Measurements from ENCODE around the gene TBL2.
"Not testable (repeated sequence)": the region's sequence is repeated elsewhere in the genome, so short reads cannot be mapped to it uniquely, and the experiment has no call there.

TBL2 gene

DNA sequence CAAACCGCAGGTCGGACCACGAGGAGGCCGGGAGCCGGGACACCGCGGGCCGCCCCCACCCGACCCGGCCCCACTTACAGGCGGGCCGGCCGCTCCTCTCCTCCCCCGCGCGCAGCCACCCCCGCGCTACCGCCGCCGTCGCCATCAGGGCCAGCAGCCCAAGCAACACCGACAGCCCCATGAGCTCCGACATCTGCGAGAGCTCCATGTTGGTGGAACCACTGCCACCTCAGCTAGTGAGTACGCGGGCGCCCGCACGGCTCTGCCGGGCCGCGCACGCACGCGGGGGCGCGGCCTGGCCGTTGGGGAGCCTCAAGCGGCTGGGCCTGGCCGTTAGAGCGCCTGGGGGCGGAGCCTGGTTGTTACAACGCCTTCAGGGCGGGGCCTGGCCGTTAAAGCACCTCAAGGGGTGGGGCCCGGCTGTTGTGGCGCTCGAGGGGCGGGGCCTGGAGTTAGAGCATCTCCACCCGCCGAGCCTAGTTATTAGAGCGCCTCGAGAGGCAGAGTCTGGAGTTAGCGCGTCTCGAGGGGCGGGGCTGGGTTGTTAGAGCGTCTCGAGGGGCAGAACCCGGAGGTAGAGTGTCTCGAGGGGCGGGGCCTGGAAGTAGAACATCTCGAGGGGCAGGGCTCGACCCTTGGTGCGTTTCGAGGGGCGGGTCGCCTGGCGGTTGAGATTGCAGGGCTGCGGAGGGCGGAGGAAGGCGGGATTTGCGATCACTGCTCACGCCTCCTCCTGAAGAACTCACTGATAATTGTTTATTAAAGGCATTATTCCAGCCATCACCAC lies at the start of gene TBL2:
Gene TBL2, minus strand, starts transcription at position 238 of the 787 bp plus-strand sequence. Its CDS starts 30 bp downstream, at position 208.
- peak; percentile 98 for DNase-seq

- no peak for DNase-seq
These were observed 48.4 kb upstream of the TBL2 start for GRCh38 chr7:73626814-73627213.

DNA sequence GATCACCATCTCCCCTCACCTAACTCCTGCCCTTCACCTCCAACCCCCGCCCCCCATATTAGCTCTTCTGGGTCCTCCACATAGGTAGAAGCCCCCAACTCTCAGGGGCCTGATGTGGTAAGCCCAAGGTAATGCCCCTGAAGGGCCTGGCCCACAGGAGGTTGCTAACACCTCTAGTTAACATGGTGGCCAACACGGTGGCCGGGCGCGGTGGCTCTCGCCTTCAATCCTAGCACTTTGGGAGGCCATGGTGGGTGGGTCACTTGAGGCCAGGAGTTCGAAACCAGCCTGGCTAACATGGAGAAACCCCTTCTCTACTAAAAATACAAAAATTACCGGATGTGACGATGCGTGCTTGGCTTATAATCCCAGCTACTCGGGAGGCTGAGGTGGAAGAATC lies 46.9 kb upstream of the TBL2 start:
- DNase-seq = no peak

DNA sequence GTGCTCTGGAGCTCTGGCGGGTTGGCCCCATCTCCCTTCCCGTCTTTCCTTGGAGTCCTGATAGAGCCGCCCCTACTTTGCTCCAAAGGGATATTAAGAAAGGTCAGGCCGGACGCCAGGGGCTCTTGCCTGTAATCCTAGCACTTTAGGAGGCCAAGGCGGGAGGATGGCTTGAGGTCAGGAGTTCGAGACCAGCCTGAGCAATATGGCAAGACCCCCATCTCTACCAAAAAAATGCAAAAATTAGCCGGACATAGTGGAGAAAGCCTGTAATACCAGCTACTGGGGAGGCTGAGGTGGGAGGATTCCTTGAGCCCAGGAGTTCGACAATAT lies 46.3 kb upstream of the TBL2 start:
- no peak for DNase-seq

DNA sequence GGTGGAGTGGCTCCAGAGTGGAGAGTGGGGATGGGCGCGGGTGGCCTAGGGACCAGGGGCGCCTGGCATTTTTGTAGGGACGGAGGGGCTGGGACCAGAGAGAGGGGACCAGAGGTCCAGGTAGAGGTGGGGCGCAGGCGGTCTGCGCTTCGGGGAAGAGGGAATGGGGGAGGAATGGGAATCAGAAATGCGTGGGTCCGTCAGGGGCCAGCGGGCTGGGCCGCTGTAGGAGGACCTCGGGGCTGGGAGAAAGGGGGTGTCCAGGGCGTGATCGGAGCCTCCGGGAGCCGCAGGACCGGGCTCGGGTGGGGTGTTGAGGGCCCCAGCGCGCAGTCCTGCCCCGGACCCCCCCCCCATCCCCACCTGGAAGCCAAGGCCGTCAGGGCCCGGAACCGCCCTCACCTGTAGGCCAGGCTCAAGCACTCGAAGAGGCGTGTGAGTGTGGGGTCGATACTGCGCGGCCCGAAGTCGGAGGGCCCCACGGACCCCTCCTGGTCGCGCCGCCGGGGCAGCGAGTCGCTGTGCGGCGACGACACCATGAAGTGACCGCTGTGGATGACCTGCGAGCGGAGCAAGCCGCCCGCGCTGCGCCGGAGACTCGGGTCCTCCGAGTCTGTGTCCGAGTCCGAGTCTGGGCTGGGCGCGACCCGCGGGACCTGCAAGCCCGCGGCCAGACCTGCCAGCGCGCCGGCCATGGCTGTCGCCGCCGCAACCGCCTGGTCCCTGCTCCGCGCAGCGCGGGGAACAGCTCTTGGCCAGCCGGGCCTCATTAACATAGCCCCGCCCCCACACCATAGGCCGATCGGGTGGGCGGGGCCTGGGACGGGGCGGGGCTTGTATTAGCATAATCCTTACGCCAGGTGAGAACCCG lies 45.7 kb upstream of the TBL2 start, which contains the start of gene MLXIPL:
Gene MLXIPL, minus strand, starts transcription at position 725 of the 871 bp plus-strand sequence. Its CDS starts 30 bp downstream, at position 695.
- DNase-seq = peak; percentile 14

DNA sequence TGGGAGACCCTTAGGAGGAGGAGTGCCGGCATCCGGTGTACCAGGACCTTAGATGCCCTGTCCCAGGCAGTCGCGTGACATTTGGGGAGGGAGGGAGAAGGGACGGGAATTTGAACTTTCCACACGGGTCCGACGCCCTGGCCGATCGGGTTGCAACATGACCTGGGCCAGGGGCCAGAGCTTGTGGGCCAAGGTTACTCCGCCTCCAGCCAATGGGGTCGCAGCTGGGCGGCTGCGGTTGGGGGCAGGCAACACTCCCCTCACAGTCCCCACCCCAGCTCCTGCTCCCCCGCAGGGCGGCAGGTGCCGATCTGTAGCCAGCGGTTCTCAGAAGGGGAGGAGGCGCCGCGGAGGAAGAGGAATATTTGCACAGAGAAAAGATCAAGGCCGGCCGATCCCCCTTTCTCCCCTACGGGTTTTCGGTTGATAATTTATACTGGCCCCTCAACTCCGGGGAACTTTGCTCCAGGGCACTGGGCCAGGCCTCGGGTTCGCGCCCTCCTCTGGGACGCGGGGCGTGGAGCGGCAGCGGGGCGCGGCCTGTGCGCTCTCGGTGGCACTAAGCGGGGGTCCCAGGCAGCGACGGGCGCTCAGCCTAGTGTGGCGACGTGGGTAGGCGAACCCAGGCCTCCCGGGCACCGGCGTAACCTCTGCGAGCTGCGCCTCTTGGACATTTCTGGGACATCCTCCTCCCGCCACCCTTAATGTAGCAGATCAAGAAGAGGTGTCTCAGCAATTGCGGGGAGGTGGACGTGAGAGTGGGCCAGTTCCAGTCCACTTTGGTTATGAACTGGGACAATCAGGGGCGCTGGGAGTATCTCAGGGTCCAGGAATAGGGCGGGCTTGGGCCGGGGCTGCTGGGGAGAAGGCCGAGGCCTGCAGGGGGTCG lies 44.8 kb upstream of the TBL2 start:
- DNase-seq = no peak

DNA sequence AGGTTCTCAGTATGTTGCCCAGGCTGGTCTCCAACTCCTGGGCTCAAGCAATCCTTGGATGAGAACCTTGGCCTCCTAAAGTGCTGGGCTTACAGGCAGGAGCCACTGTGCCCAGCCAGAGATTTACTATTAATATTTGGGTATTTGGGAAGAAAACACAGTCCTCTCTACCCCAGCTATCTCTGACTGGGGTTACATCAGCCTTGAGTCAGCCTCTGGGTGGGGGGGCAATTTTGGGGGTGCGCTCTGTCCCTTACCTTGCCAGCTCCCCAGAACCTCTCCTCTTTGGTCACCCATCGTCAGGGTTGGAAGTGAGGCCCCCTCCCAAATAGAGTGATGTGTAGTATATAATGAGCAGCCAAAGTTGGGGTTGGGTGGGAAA lies 44.1 kb upstream of the TBL2 start:
- DNase-seq = no peak

DNA sequence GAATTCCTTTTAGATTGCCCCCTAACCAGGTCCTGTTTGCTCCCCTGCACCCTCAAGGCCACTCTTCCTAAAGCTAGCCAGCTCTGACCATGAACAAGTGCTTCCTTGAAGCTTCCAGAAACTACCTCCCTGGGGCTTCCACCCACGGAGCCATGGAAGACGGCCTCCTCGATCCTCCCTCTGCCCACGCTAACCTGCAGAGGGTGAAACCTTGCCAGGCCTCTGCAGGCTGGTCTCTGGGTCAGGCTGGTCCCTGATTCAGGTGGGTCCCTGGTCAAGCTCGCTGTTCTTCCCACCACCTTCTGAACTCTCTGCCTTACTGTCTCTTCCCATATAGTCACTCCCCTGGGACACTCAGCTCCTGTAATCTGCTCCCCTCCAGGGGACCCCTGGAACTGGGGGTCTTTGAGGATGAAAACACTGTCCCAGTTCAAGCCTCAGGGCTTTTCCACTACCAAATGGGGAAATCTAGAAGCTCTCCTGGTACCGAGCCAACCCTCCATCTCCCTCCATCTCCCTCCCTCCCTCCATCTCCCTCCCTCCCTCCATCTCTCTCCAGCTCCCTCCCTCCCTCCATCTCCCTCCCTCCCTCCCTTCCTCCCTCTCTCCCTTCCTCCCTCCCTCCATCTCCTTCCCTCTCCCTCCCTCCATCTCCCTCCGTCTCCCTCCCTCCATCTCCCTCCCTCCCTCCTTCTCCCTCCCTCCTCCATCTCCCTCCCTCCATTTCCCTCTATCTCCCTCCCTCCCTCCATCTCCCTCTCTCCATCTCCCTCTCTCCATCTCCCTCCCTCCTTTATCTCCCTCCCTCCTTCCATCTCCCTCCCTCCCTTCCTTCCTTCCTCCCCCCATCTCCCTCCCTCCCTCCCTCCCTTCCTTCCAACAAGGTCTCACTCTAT lies 43.0 kb upstream of the TBL2 start:
- DNase-seq = no peak

DNA sequence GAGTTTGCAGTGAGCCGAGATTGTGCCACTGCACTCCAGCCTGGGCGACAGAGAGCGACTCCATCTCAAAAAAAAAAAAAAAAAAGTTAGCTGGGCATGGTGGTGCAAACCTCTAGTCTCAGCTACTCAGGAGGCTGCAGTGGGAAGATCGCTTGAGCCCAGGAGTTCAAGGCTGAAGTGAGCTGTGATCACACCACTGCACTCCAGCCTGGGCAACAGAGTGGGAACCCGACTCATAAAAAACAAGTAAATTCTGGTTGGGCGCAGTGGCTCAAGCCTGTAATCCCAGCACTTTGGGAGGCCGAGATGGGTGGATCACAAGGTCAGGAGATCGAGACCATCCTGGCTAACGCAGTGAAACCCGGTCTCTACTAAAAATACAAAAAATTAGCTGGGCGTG lies 41.0 kb upstream of the TBL2 start:
- not testable (repeated sequence) for DNase-seq

GRCh38 chr7:73618538-73618937 lies 40.2 kb upstream of the TBL2 start:
- DNase-seq = no peak

DNA sequence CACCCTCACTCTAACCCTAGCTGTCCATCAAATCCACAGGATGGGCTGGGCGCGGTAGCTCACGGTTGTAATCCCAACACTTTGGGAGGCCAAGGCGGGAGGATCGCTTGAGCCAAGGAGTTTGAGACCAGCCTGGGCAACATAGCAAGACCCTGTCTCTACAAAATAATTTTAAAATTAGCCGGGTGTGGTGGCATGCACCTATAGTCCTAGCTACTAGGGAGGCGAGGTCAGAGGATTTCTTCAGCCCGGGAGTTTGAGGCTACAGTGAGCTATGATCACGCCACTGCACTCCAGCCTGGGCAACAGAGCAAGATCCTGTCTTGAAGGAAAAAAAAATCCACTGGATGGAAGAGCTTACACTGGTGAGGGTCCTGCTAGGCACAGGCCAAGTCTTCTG lies 39.1 kb upstream of the TBL2 start:
- not testable (repeated sequence) for DNase-seq

GRCh38 chr7:73615886-73616285 lies 37.5 kb upstream of the TBL2 start:
- no peak for DNase-seq

DNA sequence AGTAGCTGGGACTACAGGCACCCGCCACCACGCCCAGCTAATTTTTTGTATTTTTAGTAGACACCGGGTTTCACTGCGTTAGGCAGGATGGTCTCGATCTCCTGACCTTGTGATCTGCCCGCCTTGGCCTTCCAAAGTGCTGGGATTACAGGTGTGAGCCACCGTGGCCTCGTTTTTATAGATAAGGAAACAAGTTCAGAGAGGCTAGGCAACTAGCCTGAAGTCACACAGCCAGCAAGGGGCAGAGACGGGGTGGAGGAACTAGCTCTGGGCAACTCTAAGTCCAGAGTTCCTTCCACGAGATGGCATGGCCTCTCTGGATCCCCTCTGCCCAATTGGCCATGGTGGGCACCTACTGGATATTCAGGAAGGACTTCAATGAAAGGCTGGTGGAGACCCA lies 36.6 kb upstream of the TBL2 start:
- not testable (repeated sequence) for DNase-seq

GRCh38 chr7:73613954-73614735 lies 35.8 kb upstream of the TBL2 start:
- no peak for DNase-seq

DNA sequence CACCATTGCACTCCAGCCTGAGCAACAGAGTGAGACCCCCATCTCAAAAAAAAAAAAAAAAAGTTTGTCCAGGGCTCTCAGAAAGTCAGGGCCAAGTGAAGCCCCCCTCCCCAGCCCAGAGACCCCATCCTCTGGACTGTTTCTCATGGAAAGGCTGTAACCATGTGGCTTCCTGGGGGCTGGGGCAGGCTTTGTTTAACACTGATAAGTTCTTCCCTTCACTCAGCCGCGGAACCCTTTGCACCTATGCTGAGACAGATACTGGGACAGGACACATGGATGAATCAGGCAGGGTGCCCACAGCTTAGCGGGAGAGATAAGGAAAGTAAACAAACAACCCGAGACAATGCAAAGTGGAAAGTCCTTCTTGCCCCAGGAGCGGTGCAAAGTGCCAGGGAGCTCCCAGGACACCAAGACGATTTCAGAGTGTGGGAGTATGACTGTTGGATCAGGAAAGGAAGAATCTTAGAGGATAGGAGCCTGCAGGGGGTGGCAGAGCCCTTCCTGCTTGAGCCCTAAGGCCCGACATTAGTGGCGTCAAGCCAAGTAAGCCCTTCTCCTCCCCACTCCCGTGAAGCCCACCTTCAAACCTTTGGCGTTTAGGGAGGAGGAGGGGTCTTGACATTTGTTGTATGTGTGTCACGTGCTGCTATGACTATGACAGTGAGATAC lies 34.4 kb upstream of the TBL2 start:
- no peak for DNase-seq

DNA sequence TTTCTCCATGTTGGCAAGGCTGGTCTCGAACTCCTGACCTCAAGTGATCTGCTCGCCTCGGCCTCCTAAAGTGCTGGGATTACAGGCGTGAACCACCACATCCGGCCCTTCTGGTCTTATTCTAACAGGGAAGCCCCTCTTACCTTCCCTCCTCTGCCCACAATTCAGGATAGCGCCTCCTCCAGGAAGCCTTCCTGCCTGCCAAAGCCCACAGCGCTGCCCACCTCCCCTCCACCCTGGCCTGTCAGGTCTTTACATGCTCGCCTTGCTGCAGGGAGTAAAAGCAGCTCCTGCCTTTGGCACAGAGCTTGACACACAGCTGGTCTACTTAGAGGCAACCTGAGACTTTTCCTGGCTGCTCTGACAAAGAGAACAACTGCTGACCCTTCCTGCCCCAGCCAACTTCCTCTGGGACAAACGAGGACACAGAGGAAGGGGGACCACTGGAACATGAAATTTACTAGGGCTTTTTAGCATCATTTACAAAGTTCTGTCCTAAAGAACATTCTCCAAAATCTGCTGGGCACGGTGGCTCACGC lies 32.7 kb upstream of the TBL2 start:
- DNase-seq = no peak

DNA sequence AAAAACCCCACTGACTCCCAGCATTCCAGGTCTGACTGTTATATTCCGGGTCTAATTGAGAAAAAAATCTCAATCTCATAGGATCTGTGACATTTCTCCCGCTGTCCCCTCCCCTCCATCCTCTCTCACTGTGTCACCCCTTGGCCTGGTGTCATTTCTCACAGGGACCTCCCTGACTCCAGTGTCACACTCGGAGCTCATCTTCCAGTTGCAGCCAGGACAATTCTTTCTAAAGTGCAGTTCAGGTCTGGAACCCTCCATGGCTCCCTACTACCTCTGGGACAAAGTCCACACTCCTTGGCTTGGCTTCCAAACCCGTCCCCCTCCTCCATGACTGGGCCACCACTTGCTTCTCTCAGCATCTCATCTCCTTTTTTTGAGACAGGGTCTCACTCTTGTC lies 31.7 kb upstream of the TBL2 start:
- no peak for DNase-seq

DNA sequence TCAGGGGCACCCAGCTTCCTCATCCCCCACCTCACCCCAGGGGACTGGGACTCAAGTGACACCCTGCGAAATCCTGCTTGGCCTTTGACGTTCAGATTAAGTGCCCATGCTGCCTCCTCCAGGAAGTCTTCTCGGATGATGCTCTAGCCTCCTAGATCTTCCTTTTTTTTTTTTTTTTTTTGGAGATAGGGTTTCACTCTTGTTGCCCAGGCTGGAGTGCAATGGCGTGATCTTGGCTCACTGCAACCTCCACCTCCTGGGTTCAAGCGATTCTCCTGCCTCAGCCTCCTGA lies 29.3 kb upstream of the TBL2 start:
- DNase-seq = not testable (repeated sequence)

GRCh38 chr7:73606801-73607691 lies 28.7 kb upstream of the TBL2 start:
- DNase-seq = peak; percentile 51

All from activated CD4-positive, alpha-beta T cell treated with anti-CD3 and anti-CD28 coated beads for 1 hour (primary cell).